Peyer's patch (tissue), 4 donors: Measurements from ENCODE around the gene RRBP1.

ENCODE experiments used
- CTCF ChIP-seq, 6 experiments: fragments of 450-650 bp in 4 of 6; fragments of 200-600 bp in 2 of 6; sonication (generic) in 1 of 6; IDR thresholded peaks; one replicate each; pipeline ENCODE4 v1.5.1; 2017 to 2019; ENCODE audit warnings: antibody characterized with exemption in 6 of 6, mild to moderate bottlenecking in 3 of 6, moderate library complexity in 1 of 6
- POLR2A ChIP-seq, 2 donors: fragments of 450-650 bp; IDR thresholded peaks; one replicate each; pipeline ENCODE4 v1.5.1; 2017; ENCODE audit warnings: antibody characterized with exemption in 2 of 2, mild to moderate bottlenecking in 2 of 2, moderate library complexity in 2 of 2

- TF ChIP-seq CTCF (IDR thresholded peaks at IDR 0.05) (no peak), POLR2A (IDR thresholded peaks at IDR 0.05) (no peak)
These were observed 37.6 kb downstream of the RRBP1 start for GRCh38 chr20:17644451-17644850.
